Activated T-cell treated with anti-CD3 and anti-CD28 coated beads, Interleukin-2, amount 50 U/mL, for 4 hours (primary cell): ENCODE results near the gene WDR5. TPM values are rescaled to one million over a fixed set of nuclear protein-coding genes. Genes with fewer than 3 reads are reported as not detected.

Experiments used
- ATAC-seq, 2 donors: fragments of 200-7000 bp; cut with Tn5 transposase; one replicate each; pipeline ENCODE4 v1.10.0; 2021
- DNase-seq: peaks from one replicate; pipeline ENCODE4 v3.0.0-alpha.2; 2020
- H3K27me3 Mint-ChIP-seq: one replicate; pipeline ENCODE4 v1.8.0; 2021; ENCODE audit warnings: low read depth, mixed read lengths
- H3K36me3 Mint-ChIP-seq: one replicate; pipeline ENCODE4 v1.8.0; 2022; ENCODE audit warnings: mixed read lengths; ENCODE audit not compliant: insufficient read depth
- H3K4me1 Mint-ChIP-seq: one replicate; pipeline ENCODE4 v1.8.0; 2021; ENCODE audit warnings: low read depth, mixed read lengths
- H3K4me3 Mint-ChIP-seq: one replicate; pipeline ENCODE4 v1.8.0; 2021; ENCODE audit warnings: mild to moderate bottlenecking, moderate library complexity, mixed read lengths
- H3K9me3 Mint-ChIP-seq: one replicate; pipeline ENCODE4 v1.8.0; 2021; ENCODE audit warnings: mixed read lengths
- total RNA-seq, 3 donors: library from RNA; stranded (reverse); gene quantifications; one replicate each; pipeline ENCODE4 v1.2.1, GENCODE V29; 2021

WDR5 gene
- total RNA-seq, 3 donors from 2014 or later, result 67.7 to 84.6 (median 71.1) TPM

DNA sequence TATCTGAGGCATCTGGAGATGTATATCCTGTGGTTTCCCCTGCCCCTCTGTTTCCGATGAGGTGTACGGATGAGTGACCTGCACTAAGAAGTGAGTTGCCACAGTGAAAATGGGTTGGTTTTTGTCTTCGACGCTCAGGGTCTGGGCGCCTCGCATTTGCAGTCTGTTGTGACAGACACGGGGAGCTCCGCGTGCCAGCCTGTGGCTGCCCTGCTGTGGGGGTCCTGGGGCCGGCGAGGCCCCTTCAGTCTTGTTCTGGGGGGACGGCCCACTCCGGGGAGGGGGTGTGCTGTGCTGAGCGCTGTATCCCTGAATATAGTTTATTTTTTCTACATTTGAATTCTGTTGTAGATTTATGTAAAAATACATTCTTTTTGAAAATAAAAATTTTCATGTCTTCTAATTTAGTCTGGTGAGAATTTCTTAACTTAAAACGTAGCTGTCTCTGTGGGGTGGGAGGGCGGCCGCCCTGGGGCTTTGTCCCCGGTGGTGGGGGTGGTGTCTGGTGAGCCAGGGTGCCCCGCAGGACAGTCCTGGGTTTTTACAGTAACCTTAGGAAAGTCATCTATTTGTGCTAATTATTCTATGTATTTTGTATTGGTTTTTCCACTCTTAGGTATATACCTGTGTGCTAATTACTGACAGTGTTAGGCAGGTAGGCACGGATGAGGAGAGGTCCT lies 23.8 kb downstream of the WDR5 start:
- no peaks in the 10 kb centered on the region for H3K27me3 Mint-ChIP-seq
- no peaks in the 10 kb centered on the region for H3K9me3 Mint-ChIP-seq
- ATAC-seq (no peak), DNase-seq (no peak)
- H3K36me3 Mint-ChIP-seq, result peaks cover 20% of the 10 kb centered on the region
- H3K4me1 Mint-ChIP-seq, result peaks cover 11% of the 10 kb centered on the region
- no peak overlapping the region for H3K4me3 Mint-ChIP-seq

DNA sequence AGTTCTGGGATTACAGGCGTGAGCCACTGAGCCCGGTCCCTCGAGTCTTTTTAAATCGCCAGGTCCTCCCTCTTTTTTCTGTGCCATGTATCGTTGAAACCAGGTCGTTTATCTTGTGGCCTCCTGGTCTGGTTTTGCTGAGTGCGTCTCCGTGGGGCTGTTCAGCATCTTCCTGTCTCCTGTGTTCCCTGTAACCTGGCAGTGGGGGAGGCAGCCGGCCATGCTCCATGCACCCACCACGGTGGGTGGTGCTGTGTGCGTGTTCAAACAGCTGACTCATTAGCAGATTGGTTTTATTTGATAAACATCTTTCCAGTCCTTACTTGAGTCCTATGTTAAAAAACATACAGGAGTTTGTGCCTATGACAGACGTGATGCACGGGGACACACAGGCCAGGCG lies 25.8 kb downstream of the WDR5 start:
- ATAC-seq, result no peak
- Mint-ChIP-seq H3K9me3 (no peaks in the 10 kb centered on the region), H3K4me3 (no peak overlapping the region), H3K27me3 (no peaks in the 10 kb centered on the region), H3K36me3 (peaks cover 10% of the 10 kb centered on the region), H3K4me1 (peaks cover 15% of the 10 kb centered on the region)
- no peak for DNase-seq

DNA sequence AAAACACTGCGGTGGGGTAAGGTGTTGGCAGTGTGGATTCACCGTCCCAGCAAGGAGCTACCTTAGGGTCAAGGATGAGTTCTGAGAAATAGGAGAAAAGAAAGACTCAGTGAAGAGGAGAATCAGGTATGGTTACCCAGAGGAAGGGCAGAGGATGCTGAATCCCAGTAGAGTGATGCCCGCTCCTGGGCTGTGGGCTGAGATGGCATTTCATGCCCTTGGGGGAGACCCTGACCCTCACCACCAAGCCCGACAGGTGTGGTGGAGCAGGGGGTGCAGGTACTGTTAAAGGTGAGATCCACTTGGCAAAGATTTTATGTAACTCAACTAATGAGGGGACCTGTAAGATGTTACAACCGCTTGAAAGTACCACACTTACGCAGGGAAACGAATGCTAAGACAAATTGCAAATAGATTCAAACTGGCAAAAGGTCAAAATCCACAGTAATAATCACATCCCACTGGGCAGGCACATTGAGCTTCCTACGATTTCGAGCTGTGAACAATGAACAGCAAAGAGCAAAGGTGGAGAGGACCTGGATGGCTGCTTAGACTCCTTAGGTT lies 26.4 kb downstream of the WDR5 start:
- Mint-ChIP-seq H3K27me3 (no peaks in the 10 kb centered on the region), H3K9me3 (no peaks in the 10 kb centered on the region), H3K4me3 (peak overlapping the region; percentile 61), H3K4me1 (peaks cover 15% of the 10 kb centered on the region), H3K36me3 (peaks cover 10% of the 10 kb centered on the region)
- DNase-seq (no peak), ATAC-seq (no peak)

DNA sequence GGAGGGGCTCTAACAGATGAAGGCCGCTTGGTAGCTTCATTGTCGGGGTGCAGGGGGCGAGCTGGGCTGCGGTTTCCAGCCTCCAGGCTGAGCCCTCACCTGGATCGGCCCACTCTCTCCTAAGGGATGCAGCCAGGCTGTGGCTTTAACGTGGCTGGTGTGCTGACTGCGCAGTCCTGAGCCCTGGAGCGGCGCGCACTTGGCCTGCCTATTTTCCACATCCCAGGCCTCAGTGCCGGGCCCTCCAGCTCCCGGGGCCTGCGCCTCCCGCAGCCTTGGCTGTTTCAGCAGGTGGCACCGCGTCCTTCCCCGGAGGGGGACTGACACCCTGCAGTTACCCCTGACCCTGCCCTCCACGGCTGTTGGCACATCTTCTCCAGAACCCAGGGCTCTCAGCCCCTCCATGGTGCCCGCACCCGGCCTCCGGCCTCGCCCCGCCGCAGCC lies 27.1 kb downstream of the WDR5 start:
- DNase-seq, result no peak
- ATAC-seq, result no peak
- Mint-ChIP-seq H3K4me1 (peaks cover 15% of the 10 kb centered on the region), H3K4me3 (peak overlapping the region; percentile 61), H3K9me3 (no peaks in the 10 kb centered on the region), H3K36me3 (peaks cover 6% of the 10 kb centered on the region), H3K27me3 (no peaks in the 10 kb centered on the region)

DNA sequence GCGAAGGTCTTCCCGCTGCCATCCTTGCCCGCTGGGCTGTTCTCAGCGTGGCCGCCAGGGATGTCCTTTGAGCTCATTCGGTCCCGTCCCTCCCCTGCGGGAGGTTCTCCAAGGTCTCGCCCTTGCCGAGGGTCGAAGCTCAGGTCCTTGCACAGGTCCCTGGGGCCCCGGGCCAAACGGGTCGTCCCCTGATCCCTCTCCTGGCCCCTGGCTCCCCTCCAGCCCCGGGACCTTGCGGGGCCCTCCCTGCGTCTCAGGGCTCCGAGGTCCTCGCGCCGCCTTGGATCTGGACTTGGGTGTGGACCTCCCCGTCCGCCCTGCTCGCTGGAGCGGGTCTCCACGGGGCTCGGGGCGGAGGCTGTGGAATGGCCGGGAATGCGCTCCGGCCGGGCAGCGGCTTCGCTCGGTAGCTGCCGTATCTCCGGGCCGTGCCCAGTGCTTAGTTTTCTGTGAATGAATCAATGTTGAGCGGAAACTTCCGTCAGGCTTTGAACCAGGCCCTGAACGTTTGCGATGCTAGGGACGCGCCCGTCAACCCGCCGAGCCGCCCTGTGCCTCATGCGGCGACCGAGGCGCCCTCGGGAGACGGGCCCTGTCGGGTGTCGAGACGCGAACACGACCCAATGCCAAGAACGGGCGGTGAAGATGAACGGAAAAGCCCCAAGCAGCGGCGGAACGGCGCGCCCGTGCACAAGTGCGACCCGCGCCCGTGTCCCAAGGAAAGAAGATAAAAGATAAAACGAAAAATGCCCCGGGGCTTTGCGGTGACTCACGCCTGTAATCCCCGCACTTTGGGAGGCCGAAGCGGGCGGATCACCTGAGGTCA lies 27.7 kb downstream of the WDR5 start:
- Mint-ChIP-seq H3K36me3 (no peaks in the 10 kb centered on the region), H3K4me3 (no peak overlapping the region), H3K4me1 (peaks cover 15% of the 10 kb centered on the region), H3K27me3 (no peaks in the 10 kb centered on the region), H3K9me3 (no peaks in the 10 kb centered on the region)
- ATAC-seq, result peak; percentile 23 to 26
- DNase-seq, result peak; percentile 63

DNA sequence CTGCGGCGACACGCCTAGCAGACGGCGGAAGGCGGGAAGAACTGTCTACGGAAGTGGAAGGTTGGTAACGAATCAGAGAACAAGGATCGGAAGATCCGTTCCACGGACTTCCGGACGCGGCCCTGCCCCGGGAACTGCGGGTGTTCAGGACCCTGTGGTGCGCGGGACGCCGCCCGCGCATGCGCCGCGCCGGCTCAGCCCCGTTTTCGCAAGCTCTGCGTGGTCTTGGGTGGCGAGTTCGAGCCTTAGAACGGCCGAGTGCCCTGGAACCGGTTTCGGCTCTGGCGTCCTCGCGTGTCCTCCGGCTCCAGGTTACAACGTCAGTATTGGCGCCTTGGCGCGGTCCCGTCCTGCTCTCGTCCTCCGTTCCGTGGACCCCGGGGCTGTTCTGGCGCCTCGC lies 29.0 kb downstream of the WDR5 start:
- DNase-seq (no peak), ATAC-seq (no peak)
- Mint-ChIP-seq H3K4me1 (peaks cover 15% of the 10 kb centered on the region), H3K9me3 (no peaks in the 10 kb centered on the region), H3K4me3 (no peak overlapping the region), H3K27me3 (no peaks in the 10 kb centered on the region), H3K36me3 (no peaks in the 10 kb centered on the region)

DNA sequence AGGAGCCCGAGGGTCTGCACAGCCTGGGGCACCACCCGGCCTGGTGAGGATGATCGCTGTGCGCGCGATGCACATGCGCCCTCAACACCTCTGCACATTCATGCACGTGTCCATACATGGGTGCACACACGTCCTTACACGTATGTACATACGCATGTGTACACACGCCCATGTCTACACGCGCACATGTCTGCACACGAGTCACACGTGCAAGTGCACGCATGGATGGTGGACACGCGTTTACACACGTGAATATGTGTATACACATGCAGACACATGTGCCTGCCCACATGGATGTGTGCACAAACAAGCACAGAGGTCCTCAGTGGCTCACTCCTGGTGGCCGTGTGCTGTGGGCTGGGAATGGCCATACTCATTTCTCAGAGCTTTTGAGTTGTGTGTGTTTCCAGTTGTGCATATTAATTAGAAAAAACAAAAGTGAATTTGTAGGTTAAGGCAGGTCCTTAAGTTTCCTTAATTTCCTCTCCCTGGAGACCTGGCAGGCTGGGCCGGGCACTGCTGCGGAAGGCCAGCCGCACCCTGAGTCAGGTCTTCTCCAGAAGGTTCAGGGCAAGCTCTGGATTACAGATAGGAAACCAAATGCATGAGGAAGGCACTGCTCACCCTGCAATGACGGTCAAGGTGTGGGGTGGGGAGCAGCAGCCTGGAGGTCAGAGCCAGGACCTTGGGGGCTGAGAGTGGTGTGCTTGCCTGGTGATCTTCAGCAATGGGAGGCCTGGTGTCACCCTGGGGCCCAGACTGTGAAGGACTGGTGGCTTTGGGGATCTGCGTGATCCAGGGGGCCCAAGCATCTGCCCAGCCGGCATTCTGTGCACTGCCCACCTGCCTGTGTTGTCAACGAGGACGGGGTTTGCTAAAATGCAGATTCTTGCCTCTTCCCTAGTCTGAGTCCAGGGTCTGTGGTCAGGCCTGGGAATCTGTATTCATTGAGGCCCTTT lies 29.8 kb downstream of the WDR5 start:
- peaks cover 15% of the 10 kb centered on the region for H3K4me1 Mint-ChIP-seq
- no peaks in the 10 kb centered on the region for H3K9me3 Mint-ChIP-seq
- no peak overlapping the region for H3K4me3 Mint-ChIP-seq
- no peaks in the 10 kb centered on the region for H3K36me3 Mint-ChIP-seq
- ATAC-seq (no peak), DNase-seq (peak; percentile 29)
- H3K27me3 Mint-ChIP-seq, result no peaks in the 10 kb centered on the region

DNA sequence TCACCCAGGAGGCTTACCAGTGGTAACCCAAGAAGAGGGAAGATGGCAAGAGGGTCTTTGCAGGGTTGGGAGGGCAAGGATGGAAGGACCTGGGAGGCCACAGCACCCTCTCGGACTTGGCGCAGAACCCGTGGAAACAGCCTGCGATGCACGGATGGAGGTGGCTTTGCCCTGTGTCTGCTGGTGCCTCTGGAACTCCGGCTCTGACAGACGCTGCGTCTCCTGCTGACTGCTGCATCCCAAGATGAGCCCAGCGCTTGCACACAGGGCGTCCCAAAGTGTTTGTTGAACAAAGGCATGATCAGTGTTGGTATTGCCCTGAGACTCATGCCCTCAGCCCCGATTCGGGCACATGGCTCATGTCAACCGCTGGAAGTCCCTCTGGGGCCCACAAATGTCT lies 30.5 kb downstream of the WDR5 start:
- ATAC-seq, result no peak
- DNase-seq, result no peak
- Mint-ChIP-seq H3K27me3 (no peaks in the 10 kb centered on the region), H3K4me1 (peaks cover 15% of the 10 kb centered on the region), H3K9me3 (no peaks in the 10 kb centered on the region), H3K36me3 (no peaks in the 10 kb centered on the region), H3K4me3 (no peak overlapping the region)

DNA sequence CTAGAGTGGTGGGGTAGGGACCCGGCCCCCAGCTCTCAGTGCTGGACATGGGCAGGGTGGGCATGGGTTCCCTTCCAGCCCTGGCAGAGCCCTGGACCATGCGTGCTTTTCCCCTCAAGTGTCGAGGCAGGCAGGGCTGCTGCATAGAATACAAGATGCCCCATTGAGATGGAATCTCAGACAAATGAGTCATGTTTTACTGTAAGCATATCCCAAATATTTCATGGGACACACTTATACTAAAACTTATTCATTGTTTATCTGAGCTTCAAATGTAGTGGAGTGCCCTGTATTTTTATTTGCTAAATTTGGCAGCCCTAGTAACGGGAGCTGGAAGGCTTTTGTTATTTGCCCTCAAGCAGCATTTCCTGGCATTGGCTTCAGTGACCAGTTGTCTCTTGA lies 31.6 kb downstream of the WDR5 start:
- Mint-ChIP-seq H3K4me3 (no peak overlapping the region), H3K9me3 (no peaks in the 10 kb centered on the region), H3K4me1 (peaks cover 9% of the 10 kb centered on the region), H3K27me3 (no peaks in the 10 kb centered on the region), H3K36me3 (no peaks in the 10 kb centered on the region)
- DNase-seq (no peak), ATAC-seq (no peak)

DNA sequence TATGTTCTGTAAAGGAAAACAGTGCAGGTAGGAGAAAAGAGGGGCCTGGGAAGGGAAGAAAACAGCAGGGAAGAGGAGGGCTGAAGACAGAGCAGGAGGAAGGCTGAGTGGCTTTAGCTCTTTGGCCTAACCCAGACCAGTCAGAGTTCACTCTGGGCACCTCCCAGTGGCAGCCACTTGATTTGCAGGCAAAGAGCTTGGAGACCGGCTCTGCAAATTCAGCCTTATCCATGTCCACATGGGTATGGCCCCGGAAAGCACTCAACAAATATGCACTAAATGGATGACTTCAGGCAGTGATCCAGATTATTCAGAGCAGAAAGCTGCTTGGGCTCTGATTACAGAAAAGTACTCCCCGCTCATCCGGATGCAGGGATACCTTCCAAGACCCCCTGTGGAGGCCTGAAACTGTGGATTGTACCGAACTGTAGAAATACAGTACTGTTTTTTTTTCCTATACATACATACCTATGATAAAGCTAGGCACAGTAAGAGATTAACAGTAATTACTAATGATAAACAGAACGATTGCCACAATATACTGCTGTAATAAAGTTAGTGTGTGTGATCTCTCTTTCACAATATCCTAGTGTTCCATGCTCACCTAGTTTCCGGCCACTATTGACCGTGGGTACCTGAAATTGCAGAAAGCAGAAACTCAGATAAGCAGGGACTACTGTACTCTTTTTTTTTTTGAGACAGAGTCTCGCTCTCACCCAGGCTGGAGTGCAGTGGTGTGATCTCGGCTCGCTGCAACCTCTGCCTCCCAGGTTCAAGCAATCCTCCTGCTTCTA lies 33.1 kb downstream of the WDR5 start:
- Mint-ChIP-seq H3K9me3 (no peaks in the 10 kb centered on the region), H3K27me3 (no peaks in the 10 kb centered on the region), H3K4me1 (peaks cover 4% of the 10 kb centered on the region), H3K4me3 (no peak overlapping the region), H3K36me3 (no peaks in the 10 kb centered on the region)
- ATAC-seq (no peak), DNase-seq (no peak)

DNA sequence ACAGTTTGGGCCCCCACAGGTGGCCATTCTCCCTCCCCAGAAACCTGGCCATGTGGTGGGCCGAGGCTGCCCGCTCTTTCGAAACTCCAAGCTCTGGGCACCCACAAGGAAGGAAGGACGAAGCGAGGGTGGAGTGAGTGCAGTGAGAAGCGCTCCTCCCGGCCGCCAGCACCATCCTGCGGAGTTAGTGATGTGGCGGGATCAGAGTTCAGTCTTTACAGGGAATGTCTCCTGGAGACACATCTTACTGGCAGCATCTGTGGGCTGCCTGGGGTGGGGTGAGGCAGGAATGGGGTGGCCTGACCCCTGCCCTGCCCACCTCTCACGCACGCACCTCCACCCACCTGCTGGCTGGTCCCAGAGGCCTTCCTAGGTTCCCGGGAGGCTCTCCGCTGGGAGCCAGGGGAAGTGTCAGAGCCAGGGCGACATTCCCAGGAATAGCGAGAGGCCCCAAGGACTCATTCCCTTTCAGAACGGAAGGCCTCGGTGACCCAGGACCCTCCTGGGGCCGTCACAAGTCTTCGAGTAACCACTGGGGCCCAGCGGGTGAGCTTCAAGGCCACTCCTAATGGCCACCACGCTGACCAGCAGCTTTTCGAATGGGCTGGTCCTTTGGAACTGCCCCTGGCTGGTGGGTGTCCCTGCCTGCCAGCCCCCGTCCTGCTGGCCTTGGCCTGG lies 34.0 kb downstream of the WDR5 start:
- Mint-ChIP-seq H3K36me3 (no peaks in the 10 kb centered on the region), H3K27me3 (peaks cover under 1% of the 10 kb centered on the region)

DNA sequence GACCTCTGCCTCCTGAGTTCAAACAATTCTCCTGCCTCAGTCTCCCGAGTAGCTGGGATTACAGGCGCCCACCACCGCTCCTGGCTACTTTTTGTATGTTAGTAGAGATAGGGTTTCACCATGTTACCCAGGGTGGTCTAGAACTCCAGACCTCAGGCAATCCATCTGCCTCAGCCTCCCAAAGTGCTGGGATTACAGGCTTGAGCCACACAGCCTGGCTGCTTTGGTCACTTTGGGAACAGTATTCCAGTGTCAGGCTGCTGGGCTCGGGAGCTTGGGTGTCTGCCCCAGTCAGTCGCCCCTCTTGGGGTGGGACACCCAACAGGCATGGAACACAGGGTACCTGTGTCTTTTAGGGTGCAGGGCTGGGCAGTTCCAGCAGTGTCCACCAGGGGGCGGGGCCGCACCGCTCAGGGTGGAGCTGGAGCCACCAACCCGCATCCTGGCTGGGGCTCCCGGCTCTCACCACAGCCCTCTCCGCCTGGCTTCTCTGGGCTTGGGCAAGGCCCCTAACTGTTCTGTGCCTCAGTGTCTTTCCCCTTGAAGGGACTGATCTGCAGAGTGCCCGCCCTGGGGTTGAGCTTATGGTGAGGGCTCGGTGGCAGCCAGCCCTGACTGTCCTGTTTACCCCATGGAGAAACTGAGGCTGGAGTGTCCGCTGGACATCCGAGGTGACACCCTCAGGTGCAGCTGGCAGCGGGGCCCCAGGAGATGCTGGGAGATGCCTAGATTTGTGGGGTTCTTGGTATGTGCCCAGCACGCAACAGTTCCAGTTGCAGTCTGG lies 34.8 kb downstream of the WDR5 start:
- Mint-ChIP-seq H3K9me3 (no peaks in the 10 kb centered on the region), H3K4me1 (peaks cover under 1% of the 10 kb centered on the region), H3K4me3 (no peak overlapping the region), H3K27me3 (peaks cover 3% of the 10 kb centered on the region), H3K36me3 (no peaks in the 10 kb centered on the region)
- no peak for ATAC-seq
- no peak for DNase-seq

More for the DNA sequence above, 34.0 kb downstream of the WDR5 start:
- no peak for DNase-seq
- Mint-ChIP-seq H3K4me3 (no peak overlapping the region), H3K9me3 (no peaks in the 10 kb centered on the region), H3K4me1 (peaks cover 4% of the 10 kb centered on the region)
- no peak for ATAC-seq
